Measurements from ENCODE around the gene FGF12.
"Not testable (repeated sequence)": the region's sequence is repeated elsewhere in the genome, so short reads cannot be mapped to it uniquely, and the experiment has no call there.

FGF12 gene

GRCh38 chr3:192747145-192747544 is 19.8 kb upstream of the FGF12 start:
- DNase-seq (ENCODE audit: low spot score), result no peak
- in situ Hi-C loops (cut with MboI; ENCODE audit: low sequenced_read_pairs, unreplicated experiment), result no loop called here
- TF ChIP-seq CTCF (IDR thresholded peaks at IDR 0.05; ENCODE audit: borderline replicate concordance, control extremely low read depth, extremely low read depth, insufficient read depth, missing control alignments), result no peak

GRCh38 chr3:192745150-192745549 is 17.8 kb upstream of the FGF12 start:
- no peak for TF ChIP-seq CTCF (IDR thresholded peaks at IDR 0.05; ENCODE audit: borderline replicate concordance, control extremely low read depth, extremely low read depth, insufficient read depth, missing control alignments)
- DNase-seq (ENCODE audit: low spot score), result no peak
- in situ Hi-C loops (cut with MboI; ENCODE audit: low sequenced_read_pairs, unreplicated experiment), result no loop called here

DNA sequence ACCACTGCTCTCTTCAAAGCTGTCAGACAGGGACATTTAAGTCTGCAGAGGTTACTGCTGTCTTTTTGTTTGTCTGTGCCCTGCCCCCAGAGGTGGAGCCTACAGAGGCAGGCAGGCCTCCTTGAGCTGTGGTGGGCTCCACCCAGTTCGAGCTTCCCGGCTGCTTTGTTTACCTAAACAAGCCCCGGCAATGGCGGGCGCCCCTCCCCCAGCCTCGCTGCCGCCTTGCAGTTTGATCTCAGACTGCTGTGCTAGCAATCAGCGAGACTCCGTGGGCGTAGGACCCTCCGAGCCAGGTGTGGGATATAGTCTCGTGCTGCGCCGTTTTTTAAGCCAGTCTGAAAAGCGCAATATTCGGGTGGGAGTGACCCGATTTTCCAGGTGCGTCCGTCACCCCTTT is 17.3 kb upstream of the FGF12 start:
- in situ Hi-C loops (cut with MboI; ENCODE audit: low sequenced_read_pairs, unreplicated experiment); DNase-seq (ENCODE audit: low spot score): not testable (repeated sequence)

DNA sequence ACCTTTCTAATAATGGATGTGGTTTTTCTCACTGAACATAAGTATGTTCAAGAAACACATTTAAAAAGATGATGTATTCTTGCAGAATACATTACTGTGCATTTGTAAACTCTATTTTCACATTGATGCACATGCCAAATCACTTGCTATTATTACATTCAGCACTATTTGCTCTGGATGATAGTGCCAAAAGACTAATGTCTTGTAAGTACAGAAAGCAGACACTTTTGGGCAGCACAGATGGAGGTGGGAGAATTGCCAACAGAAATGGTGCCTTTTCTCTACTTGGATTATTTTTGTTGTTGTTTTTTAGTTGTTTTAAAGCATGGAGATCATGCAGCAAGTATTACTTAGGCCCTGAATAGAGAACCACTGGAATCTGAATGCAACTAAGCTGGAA is 10.2 kb upstream of the FGF12 start:
- in situ Hi-C loops (cut with MboI; ENCODE audit: low sequenced_read_pairs, unreplicated experiment), result no loop called here
- no peak for TF ChIP-seq CTCF (IDR thresholded peaks at IDR 0.05; ENCODE audit: borderline replicate concordance, control extremely low read depth, extremely low read depth, insufficient read depth, missing control alignments)
- DNase-seq (ENCODE audit: low spot score), result no peak

DNA sequence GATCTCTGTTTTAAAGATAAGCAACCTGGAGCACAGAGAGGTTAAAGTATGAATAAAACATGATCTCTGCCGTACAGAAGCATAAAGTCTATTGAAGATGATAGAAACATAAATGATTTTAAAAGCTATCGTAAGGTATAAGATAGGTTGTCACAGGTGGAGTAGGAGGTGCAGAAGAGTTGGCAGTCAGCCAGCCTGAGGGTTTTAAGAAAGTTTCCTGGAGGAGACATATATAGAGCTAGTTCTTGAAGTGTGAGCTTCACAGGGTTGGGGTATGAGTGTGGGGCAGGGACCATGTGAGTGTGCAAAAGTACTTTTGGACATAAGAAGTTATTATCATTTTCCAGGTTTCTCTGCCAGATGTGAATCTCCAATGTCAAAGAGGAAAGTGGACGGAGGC is 3.9 kb upstream of the FGF12 start:
- in situ Hi-C loops (cut with MboI; ENCODE audit: low sequenced_read_pairs, unreplicated experiment), result no loop called here
- DNase-seq (ENCODE audit: low spot score), result no peak
- TF ChIP-seq CTCF (IDR thresholded peaks at IDR 0.05; ENCODE audit: borderline replicate concordance, control extremely low read depth, extremely low read depth, insufficient read depth, missing control alignments), result no peak

DNA sequence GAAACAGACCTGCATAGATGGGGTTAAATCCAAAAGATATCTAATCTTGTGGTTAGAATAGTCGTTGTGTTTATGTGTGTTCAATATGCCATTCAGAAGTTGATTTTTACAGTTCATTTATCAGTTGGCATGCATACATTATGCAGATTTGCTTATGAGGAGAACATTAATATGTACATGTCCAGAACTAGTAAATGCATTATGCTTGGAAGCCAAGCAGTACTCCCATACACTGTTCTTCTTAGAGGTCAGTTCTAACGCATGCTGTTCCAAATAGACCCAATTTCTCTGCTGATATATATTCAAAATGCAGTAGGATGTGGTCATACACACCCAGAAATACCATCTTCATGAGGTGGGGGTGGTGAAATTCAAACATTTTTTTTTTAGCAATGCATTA is 956 bp downstream of the FGF12 start:
- TF ChIP-seq CTCF (IDR thresholded peaks at IDR 0.05; ENCODE audit: borderline replicate concordance, control extremely low read depth, extremely low read depth, insufficient read depth, missing control alignments), result no peak
- in situ Hi-C loops (cut with MboI; ENCODE audit: low sequenced_read_pairs, unreplicated experiment), result no loop called here
- no peak for DNase-seq (ENCODE audit: low spot score)

DNA sequence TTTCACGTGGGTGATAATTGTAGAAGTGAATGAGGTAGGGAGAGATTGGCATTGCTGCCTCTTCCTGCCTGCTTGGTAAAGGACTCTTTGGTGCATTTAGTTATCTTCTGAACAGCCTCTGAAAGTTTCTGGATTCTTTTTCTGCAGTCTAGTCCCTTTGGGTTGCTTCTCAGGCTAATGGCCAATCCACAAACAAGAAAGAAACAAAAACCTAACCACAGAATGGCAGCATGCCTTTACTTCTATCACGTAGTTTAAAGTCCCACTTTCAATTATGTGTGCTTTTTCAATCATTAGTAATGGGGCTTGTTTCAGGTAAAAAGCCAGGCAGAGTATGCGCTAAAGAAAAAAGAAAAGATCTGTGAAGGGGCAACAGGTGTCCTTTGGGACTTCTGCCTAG is 7.4 kb downstream of the FGF12 start:
- in situ Hi-C loops (cut with MboI; ENCODE audit: low sequenced_read_pairs, unreplicated experiment), result no loop called here
- no peak for DNase-seq (ENCODE audit: low spot score)
- TF ChIP-seq CTCF (IDR thresholded peaks at IDR 0.05; ENCODE audit: borderline replicate concordance, control extremely low read depth, extremely low read depth, insufficient read depth, missing control alignments), result no peak
